Left lung (tissue), 10 donors: ENCODE results near the gene ANKS3. TPM values are rescaled to one million over a fixed set of nuclear protein-coding genes. Genes with fewer than 3 reads are reported as not detected.
A peak's percentile ranks its signal among the peaks of the same experiment; 100 is the strongest.

Source experiments
- ATAC-seq: fragments of 200-7000 bp; cut with Tn5 transposase; one replicate; pipeline ENCODE4 v1.9.1; 2020; ENCODE audit warnings: moderate library complexity
- DNase-seq, 4 donors: peaks; one replicate each; pipeline ENCODE4 v3.0.0-alpha.2; 2013 to 2020
- H3K27ac ChIP-seq, 2 donors: fragments of 200-600 bp; sonication (generic) in 1 of 2; one replicate each; pipeline versions ENCODE4 v1.5.0 to v1.8.0; 2020 to 2021
- H3K27me3 ChIP-seq, 2 donors: fragments of 200-600 bp; sonication (generic) in 1 of 2; one replicate each; pipeline versions ENCODE4 v1.5.0 to v1.8.0; 2020 to 2021
- H3K36me3 ChIP-seq, 2 donors: fragments of 200-600 bp; sonication (generic) in 1 of 2; one replicate each; pipeline versions ENCODE4 v1.5.0 to v1.8.0; 2020 to 2021
- H3K4me1 ChIP-seq, 2 donors: fragments of 200-600 bp; one replicate each; pipeline ENCODE4 v1.8.0; 2021
- H3K4me3 ChIP-seq, 2 donors: fragments of 200-600 bp; sonication (generic) in 1 of 2; one replicate each; pipeline versions ENCODE4 v1.5.0 to v1.8.0; 2020 to 2021; ENCODE audit warnings: mild to moderate bottlenecking in 1 of 2
- H3K9me3 ChIP-seq, 2 donors: fragments of 200-600 bp; sonication (generic) in 1 of 2; one replicate each; pipeline versions ENCODE4 v1.5.0 to v1.8.0; 2020 to 2021
- intact Hi-C, 2 donors: fragments of 100-400 bp; cut with DNase I; formaldehyde crosslinking; loops; one replicate each; pipeline versions ENCODE4 v1.11.2 to v1.14.2; 2022
- polyA plus RNA-seq, 6 donors: library from polyadenylated mRNA; unstranded; fragments of 120-200 nt; gene quantifications; one replicate each; pipeline ENCODE4 v1.2.1, GENCODE V29; 2013; ENCODE audit not compliant: insufficient read length in 6 of 6
- total RNA-seq, 2 donors: library from RNA; stranded (reverse); fragmentation: NEBNext Ultra II Directional; extraction: Animal tissue kit (Norgen Biotek cat#: 25700); gene quantifications; one replicate each; pipeline ENCODE4 v1.2.1, GENCODE V29; 2021
- TF ChIP-seq, protein P1 (sequence below), 2 donors: fragments of 200-600 bp; sonication (generic) in 1 of 2; IDR thresholded peaks; one replicate each; pipeline versions ENCODE4 v1.5.0 to v1.8.0; 2021; ENCODE audit warnings: antibody characterized with exemption in 2 of 2
- donor health status: DM: no; HTN: yes; CAD: no.
- donor health status: DM: no; HTN: no; CAD: no.

ANKS3 gene
- total and polyA plus RNA-seq, 8 donors = 16.1 to 32.8 (median 26.7) TPM

DNA sequence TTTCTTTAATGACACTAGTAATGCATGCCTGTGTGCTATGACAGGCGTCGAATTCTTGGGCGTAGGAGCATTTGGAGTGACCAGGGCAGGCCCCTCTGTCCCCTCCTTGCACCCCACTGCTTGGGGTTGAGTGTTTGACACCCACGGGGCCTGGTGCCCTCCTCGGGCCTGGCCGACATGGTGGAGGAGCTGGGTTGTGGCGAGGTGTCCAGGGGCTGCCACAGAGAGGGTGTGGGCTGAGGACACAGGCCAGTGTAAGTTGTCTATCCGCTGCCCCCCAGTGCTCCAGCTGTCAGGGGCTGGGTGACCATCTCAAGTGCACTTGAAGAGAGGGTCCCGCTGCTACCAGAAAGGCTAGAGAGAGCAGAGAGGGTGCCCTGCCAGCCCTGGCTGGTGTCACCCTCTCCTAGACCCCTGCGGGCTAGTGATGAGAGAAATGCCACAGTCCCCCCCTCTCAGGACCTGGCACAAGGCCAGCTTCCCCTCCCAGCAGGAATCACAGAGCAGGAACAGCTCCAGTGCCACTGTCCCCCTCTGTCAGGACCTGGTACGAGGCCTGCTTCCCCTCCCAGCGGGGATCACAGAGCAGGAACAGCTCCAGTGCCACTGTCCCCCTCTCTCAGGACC is 79.0 kb downstream of the ANKS3 start:
- ATAC-seq (no peak), DNase-seq (no peak)
- H3K4me1 ChIP-seq = peaks cover 4 to 21% of the 10 kb centered on the region in 2 donors
- no peaks in the 10 kb centered on the region for H3K9me3 ChIP-seq
- intact Hi-C loops = no loop called here
- H3K27ac ChIP-seq = peak overlapping the region; percentile 54 to 81
- no peaks in the 10 kb centered on the region for H3K27me3 ChIP-seq
- TF ChIP-seq, protein P1, sequence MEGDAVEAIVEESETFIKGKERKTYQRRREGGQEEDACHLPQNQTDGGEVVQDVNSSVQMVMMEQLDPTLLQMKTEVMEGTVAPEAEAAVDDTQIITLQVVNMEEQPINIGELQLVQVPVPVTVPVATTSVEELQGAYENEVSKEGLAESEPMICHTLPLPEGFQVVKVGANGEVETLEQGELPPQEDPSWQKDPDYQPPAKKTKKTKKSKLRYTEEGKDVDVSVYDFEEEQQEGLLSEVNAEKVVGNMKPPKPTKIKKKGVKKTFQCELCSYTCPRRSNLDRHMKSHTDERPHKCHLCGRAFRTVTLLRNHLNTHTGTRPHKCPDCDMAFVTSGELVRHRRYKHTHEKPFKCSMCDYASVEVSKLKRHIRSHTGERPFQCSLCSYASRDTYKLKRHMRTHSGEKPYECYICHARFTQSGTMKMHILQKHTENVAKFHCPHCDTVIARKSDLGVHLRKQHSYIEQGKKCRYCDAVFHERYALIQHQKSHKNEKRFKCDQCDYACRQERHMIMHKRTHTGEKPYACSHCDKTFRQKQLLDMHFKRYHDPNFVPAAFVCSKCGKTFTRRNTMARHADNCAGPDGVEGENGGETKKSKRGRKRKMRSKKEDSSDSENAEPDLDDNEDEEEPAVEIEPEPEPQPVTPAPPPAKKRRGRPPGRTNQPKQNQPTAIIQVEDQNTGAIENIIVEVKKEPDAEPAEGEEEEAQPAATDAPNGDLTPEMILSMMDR (IDR thresholded peaks at IDR 0.05) = no peak
- no peak overlapping the region for H3K4me3 ChIP-seq
- H3K36me3 ChIP-seq = peaks cover 0 to 99% of the 10 kb centered on the region in 2 donors

DNA sequence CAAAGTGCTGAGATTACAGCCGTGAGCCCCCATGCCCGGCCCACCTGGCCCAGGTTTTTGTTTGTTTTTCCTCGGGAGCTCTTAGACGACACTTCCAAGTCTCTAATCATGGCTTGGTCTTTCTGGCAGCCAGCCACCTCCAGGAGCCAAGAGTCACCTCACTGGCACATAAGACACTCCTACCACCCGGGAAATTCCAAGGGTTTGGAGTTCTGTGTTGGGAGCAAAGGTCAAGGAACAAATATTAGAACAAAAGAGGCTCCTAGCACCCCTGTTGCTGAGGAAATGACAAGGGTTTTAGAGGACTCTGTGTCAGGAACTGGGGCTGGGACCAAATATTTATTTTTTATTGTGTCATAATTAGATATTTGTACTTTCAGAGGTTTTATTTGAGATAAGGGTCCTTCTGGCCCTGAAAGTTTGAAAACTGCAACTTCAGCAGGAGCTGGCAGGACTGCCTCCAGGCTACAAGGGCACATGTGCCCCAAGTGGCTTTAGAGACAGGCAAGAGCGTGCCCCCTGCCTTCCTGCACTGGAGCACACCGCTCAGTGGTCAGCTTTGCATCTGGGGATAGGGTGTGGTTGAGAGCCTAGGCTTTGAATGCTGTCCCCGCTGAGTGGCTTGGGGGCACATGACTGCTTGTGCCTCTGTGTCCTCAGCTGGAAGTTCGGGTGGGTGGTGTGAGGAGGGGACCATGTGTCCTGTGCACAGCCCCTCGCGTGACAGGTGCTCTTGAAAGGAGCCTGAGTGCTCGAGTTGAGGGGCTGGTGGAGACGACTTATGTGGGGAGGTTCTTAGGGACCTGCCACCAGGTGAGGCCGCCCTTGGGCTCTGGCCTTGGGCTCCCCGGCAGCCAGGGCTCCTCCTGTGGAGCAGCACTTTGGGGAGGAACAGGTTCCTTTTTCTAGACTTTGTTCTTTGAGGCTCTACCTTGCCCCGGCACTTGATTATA is 79.8 kb downstream of the ANKS3 start:
- peak overlapping the region; percentile 54 to 81 for H3K27ac ChIP-seq

DNA sequence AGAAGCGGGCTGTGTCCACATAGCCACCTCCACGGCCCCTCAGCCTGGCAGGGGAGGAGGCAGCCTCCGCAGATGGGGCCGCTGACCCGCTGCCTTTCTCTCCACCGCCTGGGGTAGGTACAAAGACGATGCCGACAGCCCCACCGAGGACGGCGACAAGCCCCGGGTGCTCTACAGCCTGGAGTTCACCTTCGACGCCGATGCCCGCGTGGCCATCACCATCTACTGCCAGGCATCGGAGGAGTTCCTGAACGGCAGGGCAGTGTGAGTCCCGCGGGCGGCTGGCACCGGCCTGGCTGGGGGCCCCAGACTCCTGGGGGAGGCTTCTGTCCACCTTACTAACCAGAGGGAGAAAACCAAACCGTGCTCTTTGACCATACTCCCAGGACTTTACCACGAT is 81.5 kb downstream of the ANKS3 start:
- Histone ChIP-seq H3K4me1 (peaks cover 4 to 18% of the 10 kb centered on the region in 2 donors), H3K9me3 (no peaks in the 10 kb centered on the region), H3K36me3 (peaks cover 0 to 79% of the 10 kb centered on the region in 2 donors), H3K27ac (peak overlapping the region in 1 of 2 donors; percentile 81), H3K27me3 (no peaks in the 10 kb centered on the region), H3K4me3 (no peak overlapping the region)
- ATAC-seq = no peak
- intact Hi-C loops = no loop called here
- TF ChIP-seq, protein P1 (IDR thresholded peaks at IDR 0.05) = no peak
- DNase-seq = no peak

More for the DNA sequence above, 79.8 kb downstream of the ANKS3 start:
- peaks cover 4 to 18% of the 10 kb centered on the region in 2 donors for H3K4me1 ChIP-seq
- TF ChIP-seq, protein P1 (IDR thresholded peaks at IDR 0.05) = no peak
- DNase-seq (peak in 3 of 4 donors; percentile 40 to 84 (median 82)), ATAC-seq (peak; percentile 83)
- H3K4me3 ChIP-seq = no peak overlapping the region
- H3K36me3 ChIP-seq = peaks cover 0 to 92% of the 10 kb centered on the region in 2 donors
- intact Hi-C loops = no loop called here
- no peaks in the 10 kb centered on the region for H3K27me3 ChIP-seq
- H3K9me3 ChIP-seq = no peaks in the 10 kb centered on the region

DNA sequence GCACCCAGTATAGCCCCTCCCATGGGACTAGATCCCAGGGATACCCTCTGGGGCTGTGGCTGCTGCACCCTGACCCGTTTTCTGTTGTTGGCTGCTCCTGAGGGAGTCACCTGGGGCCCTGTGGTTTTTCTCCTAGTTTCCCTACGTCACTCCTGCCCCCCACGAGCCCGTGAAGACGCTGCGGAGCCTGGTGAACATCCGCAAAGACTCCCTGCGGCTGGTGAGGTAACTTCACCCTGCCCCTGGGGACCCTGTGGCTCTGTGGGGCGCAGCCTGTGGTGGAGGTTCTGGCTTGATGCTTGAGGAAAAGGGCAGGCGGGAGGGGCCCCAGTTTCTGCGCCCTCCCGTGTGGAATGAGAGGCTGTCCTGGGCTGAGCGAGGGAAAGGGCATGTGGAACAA is 82.2 kb downstream of the ANKS3 start:
- ATAC-seq (no peak), DNase-seq (no peak)
- H3K27ac ChIP-seq = peak overlapping the region in 1 of 2 donors; percentile 81
- no peaks in the 10 kb centered on the region for H3K9me3 ChIP-seq
- peaks cover 0 to 77% of the 10 kb centered on the region in 2 donors for H3K36me3 ChIP-seq
- H3K27me3 ChIP-seq = no peaks in the 10 kb centered on the region
- TF ChIP-seq, protein P1 (IDR thresholded peaks at IDR 0.05) = no peak
- peaks cover 4 to 18% of the 10 kb centered on the region in 2 donors for H3K4me1 ChIP-seq
- intact Hi-C loops = no loop called here
- H3K4me3 ChIP-seq = no peak overlapping the region
